CD4-positive, alpha-beta T cell treated with Interleukin-15 for 1 hour (primary cell): ENCODE data around the gene OBSL1.

Source experiments
- DNase-seq: peaks from one replicate; pipeline ENCODE4 v3.0.0-alpha.2; 2020

Gene OBSL1

GRCh38 chr2:219565130-219566080 is 5.9 kb downstream of the OBSL1 start:
- no peak for DNase-seq

- DNase-seq = no peak
These were observed 7.9 kb downstream of the OBSL1 start for GRCh38 chr2:219563271-219563928.

- DNase-seq = no peak
These were observed 9.0 kb downstream of the OBSL1 start for GRCh38 chr2:219562049-219563020.

- DNase-seq = no peak
These were observed 9.9 kb downstream of the OBSL1 start for GRCh38 chr2:219561179-219562048.

- no peak for DNase-seq
These were observed 10.5 kb downstream of the OBSL1 start for GRCh38 chr2:219560893-219561178.

- DNase-seq = no peak
These were observed 11.1 kb downstream of the OBSL1 start for GRCh38 chr2:219560037-219560892.

GRCh38 chr2:219559156-219559915 is 12.0 kb downstream of the OBSL1 start:
- DNase-seq = no peak

GRCh38 chr2:219557791-219558785 is 13.3 kb downstream of the OBSL1 start:
- no peak for DNase-seq

- no peak for DNase-seq
These were observed 14.0 kb downstream of the OBSL1 start for GRCh38 chr2:219557320-219557719.

GRCh38 chr2:219556413-219556812 is 14.9 kb downstream of the OBSL1 start:
- no peak for DNase-seq

- DNase-seq = no peak
These were observed 15.4 kb downstream of the OBSL1 start for GRCh38 chr2:219555956-219556355.

- no peak for DNase-seq
These were observed 17.0 kb downstream of the OBSL1 start for GRCh38 chr2:219554350-219554749.

GRCh38 chr2:219553463-219553963 is 17.8 kb downstream of the OBSL1 start:
- DNase-seq = no peak

- no peak for DNase-seq
These were observed 18.2 kb downstream of the OBSL1 start for GRCh38 chr2:219553168-219553417.

- peak; percentile 78 for DNase-seq
These were observed 18.8 kb downstream of the OBSL1 start for GRCh38 chr2:219552382-219553167.

- DNase-seq = no peak
These were observed 19.6 kb downstream of the OBSL1 start for GRCh38 chr2:219551441-219552381.

- DNase-seq = no peak
These were observed 21.7 kb downstream of the OBSL1 start for GRCh38 chr2:219549619-219550018.
